Fibroblast of pulmonary artery (primary cell): Measurements from ENCODE around the gene ASTE1.
"Not testable (repeated sequence)": the region's sequence is repeated elsewhere in the genome, so short reads cannot be mapped to it uniquely, and the experiment has no call there.

Source experiments
- DNase-seq: peaks from one replicate; pipeline ENCODE4 v3.0.0-alpha.2; 2010; ENCODE audit warnings: low read depth
- H3K4me3 ChIP-seq: replicated peaks from 2 replicates; pipeline ENCODE4 v1.5.1; 2011; ENCODE audit warnings: low read depth, mild to moderate bottlenecking, control low read depth, low read length, moderate library complexity
- TF ChIP-seq, protein P1 (sequence below): IDR thresholded peaks from 2 replicates; pipeline ENCODE4 v1.5.1; 2011; ENCODE audit warnings: mild to moderate bottlenecking, control low read depth, low read length, inconsistent platforms; ENCODE audit errors: missing control alignments

ASTE1 gene

DNA sequence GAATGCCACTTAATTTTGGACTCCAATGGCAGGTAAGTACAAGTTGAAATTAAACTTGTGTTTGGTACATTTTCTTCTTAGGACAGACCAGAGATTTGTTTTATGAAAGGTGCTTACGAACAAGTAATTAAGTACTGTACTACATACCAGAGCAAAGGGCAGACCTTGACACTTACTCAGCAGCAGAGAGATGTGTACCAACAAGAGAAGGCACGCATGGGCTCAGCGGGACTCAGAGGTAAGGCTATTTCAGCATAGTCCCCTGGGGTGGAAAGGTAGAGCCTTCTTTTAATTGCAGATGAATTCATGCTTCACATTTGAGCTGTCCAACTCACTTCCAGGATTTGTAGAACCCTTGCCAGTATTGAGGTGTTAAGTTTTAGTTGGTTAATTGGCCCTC lies 51.4 kb downstream of the ASTE1 start:
- no peak overlapping the region for H3K4me3 ChIP-seq
- TF ChIP-seq, protein P1, sequence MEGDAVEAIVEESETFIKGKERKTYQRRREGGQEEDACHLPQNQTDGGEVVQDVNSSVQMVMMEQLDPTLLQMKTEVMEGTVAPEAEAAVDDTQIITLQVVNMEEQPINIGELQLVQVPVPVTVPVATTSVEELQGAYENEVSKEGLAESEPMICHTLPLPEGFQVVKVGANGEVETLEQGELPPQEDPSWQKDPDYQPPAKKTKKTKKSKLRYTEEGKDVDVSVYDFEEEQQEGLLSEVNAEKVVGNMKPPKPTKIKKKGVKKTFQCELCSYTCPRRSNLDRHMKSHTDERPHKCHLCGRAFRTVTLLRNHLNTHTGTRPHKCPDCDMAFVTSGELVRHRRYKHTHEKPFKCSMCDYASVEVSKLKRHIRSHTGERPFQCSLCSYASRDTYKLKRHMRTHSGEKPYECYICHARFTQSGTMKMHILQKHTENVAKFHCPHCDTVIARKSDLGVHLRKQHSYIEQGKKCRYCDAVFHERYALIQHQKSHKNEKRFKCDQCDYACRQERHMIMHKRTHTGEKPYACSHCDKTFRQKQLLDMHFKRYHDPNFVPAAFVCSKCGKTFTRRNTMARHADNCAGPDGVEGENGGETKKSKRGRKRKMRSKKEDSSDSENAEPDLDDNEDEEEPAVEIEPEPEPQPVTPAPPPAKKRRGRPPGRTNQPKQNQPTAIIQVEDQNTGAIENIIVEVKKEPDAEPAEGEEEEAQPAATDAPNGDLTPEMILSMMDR: no peak
- DNase-seq: no peak

DNA sequence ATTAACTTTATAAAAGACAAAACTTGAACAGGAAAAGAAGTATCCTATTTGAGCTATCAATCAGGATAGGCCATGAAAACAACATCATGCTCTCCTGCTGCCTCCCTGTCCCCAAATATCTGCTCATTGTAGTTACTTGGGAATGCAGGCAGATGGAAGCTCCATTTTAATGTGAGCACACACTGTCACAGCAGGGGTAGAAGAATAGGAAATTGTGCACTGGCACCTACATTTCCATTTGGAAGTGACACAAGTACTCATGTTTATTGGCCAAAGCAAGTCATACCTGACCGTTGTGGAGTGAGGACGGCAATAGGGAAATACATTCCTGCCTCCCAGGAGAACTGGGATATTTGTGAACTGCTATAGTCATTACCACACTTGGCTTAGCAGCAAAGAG lies 52.4 kb downstream of the ASTE1 start:
- no peak overlapping the region for H3K4me3 ChIP-seq
- TF ChIP-seq, protein P1: no peak
- DNase-seq: no peak

DNA sequence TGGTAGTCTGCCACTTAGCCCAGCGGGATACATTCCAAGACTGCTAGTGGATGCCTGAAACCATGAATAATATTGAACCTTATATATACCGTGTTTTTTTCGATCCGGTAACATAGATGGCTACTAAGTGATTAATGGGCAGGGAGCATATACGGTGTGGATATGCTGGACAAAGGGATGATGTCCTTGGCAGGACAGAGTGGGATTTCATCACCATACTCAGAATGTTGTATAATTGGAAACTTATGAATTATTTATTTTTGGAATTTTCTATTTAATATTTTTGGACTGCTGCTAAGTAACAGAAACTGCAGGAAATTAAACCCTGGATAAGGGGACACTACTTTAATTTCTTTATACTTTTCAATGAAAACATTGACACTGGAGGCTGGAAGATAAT lies 53.2 kb downstream of the ASTE1 start:
- no peak for DNase-seq
- TF ChIP-seq, protein P1: no peak

DNA sequence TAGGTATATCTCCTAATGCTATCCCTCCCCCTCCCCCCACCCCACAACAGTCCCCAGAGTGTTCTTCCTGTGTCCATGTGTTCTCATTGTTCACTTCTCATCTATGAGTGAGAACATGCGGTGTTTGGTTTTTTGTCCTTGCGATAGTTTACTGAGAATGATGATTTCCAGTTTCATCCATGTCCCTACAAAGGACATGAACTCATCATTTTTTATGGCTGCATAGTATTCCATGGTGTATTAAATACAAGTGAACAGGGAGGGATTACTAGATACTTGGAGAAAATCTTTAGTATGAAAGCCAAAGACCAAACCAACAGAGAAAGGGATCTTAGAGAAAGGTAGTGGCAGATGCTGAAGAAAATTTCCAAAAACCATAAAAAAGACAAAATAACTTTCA lies 54.0 kb downstream of the ASTE1 start:
- H3K4me3 ChIP-seq, DNase-seq: not testable (repeated sequence)

More for the DNA sequence above, 53.2 kb downstream of the ASTE1 start:
- H3K4me3 ChIP-seq: no peak overlapping the region

DNA sequence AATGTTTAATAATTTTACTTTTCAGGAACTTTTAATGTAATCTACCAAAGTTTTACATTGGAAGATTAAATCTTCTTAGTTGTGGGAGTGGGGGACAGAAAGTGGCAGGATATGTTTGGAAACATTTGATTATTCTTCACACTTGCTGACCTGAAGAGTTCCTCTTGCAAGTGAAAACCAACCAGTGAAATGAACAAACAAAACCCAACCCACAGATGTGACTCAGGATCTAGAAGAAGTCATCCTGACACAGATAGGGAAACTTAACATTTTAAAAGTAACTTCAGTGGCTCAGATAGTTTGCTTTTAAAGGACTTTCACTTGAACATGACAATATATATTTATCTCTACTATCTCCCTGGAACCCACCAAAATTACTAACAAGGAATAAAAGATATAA lies 55.4 kb downstream of the ASTE1 start:
- no peak for DNase-seq
- TF ChIP-seq, protein P1: no peak
- no peak overlapping the region for H3K4me3 ChIP-seq

DNA sequence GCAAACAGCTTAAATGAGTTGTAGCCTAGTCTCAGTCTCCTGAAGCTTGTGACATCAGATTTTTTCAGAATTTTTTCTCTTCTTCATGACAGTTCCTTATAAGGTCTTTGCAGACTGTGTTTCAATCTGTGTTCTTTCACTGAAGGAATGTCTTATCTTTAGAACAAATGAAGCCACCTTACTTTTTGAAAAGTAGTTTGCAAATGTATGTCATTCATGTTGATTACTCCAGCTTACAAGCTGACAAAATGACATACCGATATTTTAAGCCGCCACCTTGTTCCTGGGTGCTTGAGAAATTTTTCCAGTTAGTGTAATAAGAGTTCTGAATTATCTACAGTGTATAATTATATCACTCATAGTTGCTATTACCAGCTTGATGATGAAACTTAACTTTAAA lies 57.0 kb downstream of the ASTE1 start:
- peak; percentile 44 for DNase-seq
- TF ChIP-seq, protein P1: no peak
- no peak overlapping the region for H3K4me3 ChIP-seq

DNA sequence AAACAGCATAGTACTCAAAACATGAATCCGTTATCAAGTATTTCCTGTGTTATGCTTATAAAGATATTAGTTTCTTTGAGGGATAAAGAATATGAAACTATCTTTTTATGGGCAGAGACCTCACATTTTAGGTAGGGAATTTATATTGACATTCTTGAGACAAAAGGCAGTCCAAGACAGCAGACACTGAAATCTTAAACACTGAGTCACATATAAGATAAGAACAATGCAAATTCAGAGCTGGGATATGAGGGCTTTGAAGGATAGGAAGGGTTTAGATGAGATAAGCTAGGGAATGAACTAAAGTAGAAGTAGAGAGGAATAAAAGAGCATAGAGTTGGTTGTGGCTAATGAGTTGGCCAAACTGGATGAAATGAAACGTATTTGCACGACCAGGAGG lies 58.4 kb downstream of the ASTE1 start:
- peak; percentile 80 for DNase-seq
- no peak overlapping the region for H3K4me3 ChIP-seq
- TF ChIP-seq, protein P1: no peak

DNA sequence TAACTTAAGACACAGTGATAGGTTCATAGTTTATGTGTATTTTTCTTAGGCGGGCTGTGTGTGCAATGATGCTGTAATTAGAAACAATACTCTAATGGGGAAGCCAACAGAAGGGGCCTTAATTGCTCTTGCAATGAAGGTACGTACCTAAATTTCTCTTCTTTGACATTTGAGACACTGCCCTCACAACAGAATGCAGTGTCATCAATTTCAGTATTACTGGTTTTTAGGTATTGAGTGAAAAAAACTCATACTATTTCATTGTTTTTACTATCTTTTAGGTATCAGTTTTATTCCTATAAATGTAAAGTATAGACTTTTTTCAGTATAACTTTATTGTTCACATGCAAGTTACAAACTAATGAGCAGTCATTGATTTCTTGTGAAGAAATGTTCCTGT lies 59.3 kb downstream of the ASTE1 start:
- H3K4me3 ChIP-seq: no peak overlapping the region
- TF ChIP-seq, protein P1: no peak

More for the DNA sequence above, 59.3 kb downstream of the ASTE1 start:
- no peak for DNase-seq
